ENCODE measurements around the gene LUC7L2. TPM values are rescaled to one million over a fixed set of nuclear protein-coding genes. Genes with fewer than 3 reads are reported as not detected.

Gene LUC7L2
- total RNA-seq, 1 experiment from 2014 or later = 74.2 TPM

GRCh38 chr7:139416405-139416804 is 56.7 kb downstream of the LUC7L2 start:
- intact Hi-C loops (cut with micrococcal nuclease; ENCODE audit: unreplicated experiment) = no loop called here
- ChIA-PET POLR2A (no interaction called here), CTCF (no interaction called here)
- Mint-ChIP-seq H3K27me3 (ENCODE audit: insufficient read depth, unreplicated experiment) (no peaks in the 10 kb centered on the region), H3K4me1 (ENCODE audit: low read depth, unreplicated experiment) (no peaks in the 10 kb centered on the region), H3K36me3 (ENCODE audit: insufficient read depth, unreplicated experiment) (peaks cover 84% of the 10 kb centered on the region), H3K4me3 (ENCODE audit: unreplicated experiment) (no peak overlapping the region), H3K27ac (ENCODE audit: unreplicated experiment) (no peak overlapping the region), H3K9me3 (ENCODE audit: unreplicated experiment) (no peaks in the 10 kb centered on the region)
- Histone ChIP-seq H3K9me3 (no peaks in the 10 kb centered on the region), H3K4me1 (no peaks in the 10 kb centered on the region), H3K36me3 (ENCODE audit: control insufficient read depth, insufficient read depth, low read length) (no peaks in the 10 kb centered on the region), H3K4me3 (ENCODE audit: low read depth, low read length) (no peak overlapping the region), H3K27me3 (replicated peaks; ENCODE audit: control insufficient read depth, insufficient read depth, low read length) (no peaks in the 10 kb centered on the region)
- no TSS peak for BruUV-seq (replicated peaks)
- TF ChIP-seq CTCF (IDR thresholded peaks at IDR 0.05; ENCODE audit: insufficient read depth in 1 of 2, low read depth in 1 of 2, low read length in 1 of 2, severe bottlenecking in 1 of 2, unreplicated experiment in 1 of 2) = no peak
- no peak for DNase-seq

GRCh38 chr7:139417478-139417877 is 57.8 kb downstream of the LUC7L2 start:
- Mint-ChIP-seq H3K4me1 (ENCODE audit: low read depth, unreplicated experiment) (peaks cover 4% of the 10 kb centered on the region), H3K9me3 (ENCODE audit: unreplicated experiment) (no peaks in the 10 kb centered on the region), H3K27me3 (ENCODE audit: insufficient read depth, unreplicated experiment) (no peaks in the 10 kb centered on the region), H3K36me3 (ENCODE audit: insufficient read depth, unreplicated experiment) (peaks cover 73% of the 10 kb centered on the region), H3K4me3 (ENCODE audit: unreplicated experiment) (no peak overlapping the region), H3K27ac (ENCODE audit: unreplicated experiment) (no peak overlapping the region)
- no peaks in the 10 kb centered on the region for H3K4me1 ChIP-seq
- intact Hi-C loops (cut with micrococcal nuclease; ENCODE audit: unreplicated experiment) = no loop called here
- no peaks in the 10 kb centered on the region for H3K9me3 ChIP-seq
- CTCF ChIA-PET = no interaction called here
- H3K4me3 ChIP-seq (ENCODE audit: low read depth, low read length) = no peak overlapping the region
- no peaks in the 10 kb centered on the region for H3K36me3 ChIP-seq (ENCODE audit: control insufficient read depth, insufficient read depth, low read length)
- no peak for DNase-seq
- POLR2A ChIA-PET = interaction anchor here (0.6 kb wide), 1 partner anchor 431 kb away, joined by 3 read pairs; no protein-coding TSS in a partner anchor
- no peak for TF ChIP-seq CTCF (IDR thresholded peaks at IDR 0.05; ENCODE audit: insufficient read depth in 1 of 2, low read depth in 1 of 2, low read length in 1 of 2, severe bottlenecking in 1 of 2, unreplicated experiment in 1 of 2)
- H3K27me3 ChIP-seq (replicated peaks; ENCODE audit: control insufficient read depth, insufficient read depth, low read length) = no peaks in the 10 kb centered on the region
- BruUV-seq (replicated peaks) = no TSS peak

DNA sequence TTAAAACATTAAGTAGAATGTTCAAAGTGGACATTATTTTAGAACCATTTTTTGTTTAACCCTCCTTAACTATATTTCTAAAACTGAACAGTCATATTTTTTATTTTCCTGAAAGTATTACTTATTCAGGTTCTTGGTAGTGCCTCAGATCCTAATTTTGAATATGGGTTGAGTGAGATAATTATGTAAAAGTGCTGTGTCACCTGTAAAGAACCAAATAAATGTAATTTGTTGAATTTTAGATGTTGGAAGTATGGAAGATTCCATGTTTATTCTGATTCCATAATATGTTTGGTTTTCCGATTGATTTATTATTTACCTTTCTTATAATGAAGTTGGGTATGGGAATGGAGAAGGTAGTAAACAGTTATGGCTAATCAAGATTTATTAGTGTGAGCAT is 61.4 kb downstream of the LUC7L2 start:
- intact Hi-C loops (cut with micrococcal nuclease; ENCODE audit: unreplicated experiment) = no loop called here
- no peak overlapping the region for H3K4me3 Mint-ChIP-seq (ENCODE audit: unreplicated experiment)
- no peak overlapping the region for H3K4me3 ChIP-seq (ENCODE audit: low read depth, low read length)
- peaks cover 4% of the 10 kb centered on the region for H3K4me1 Mint-ChIP-seq (ENCODE audit: low read depth, unreplicated experiment)
- H3K9me3 Mint-ChIP-seq (ENCODE audit: unreplicated experiment) = no peaks in the 10 kb centered on the region
- no peaks in the 10 kb centered on the region for H3K27me3 Mint-ChIP-seq (ENCODE audit: insufficient read depth, unreplicated experiment)
- H3K27ac Mint-ChIP-seq (ENCODE audit: unreplicated experiment) = no peak overlapping the region
- H3K9me3 ChIP-seq = no peaks in the 10 kb centered on the region
- H3K36me3 Mint-ChIP-seq (ENCODE audit: insufficient read depth, unreplicated experiment) = peaks cover 64% of the 10 kb centered on the region
- POLR2A ChIA-PET = no interaction called here
- no peaks in the 10 kb centered on the region for H3K4me1 ChIP-seq
- no peak for DNase-seq
- TF ChIP-seq CTCF (IDR thresholded peaks at IDR 0.05; ENCODE audit: insufficient read depth in 1 of 2, low read depth in 1 of 2, low read length in 1 of 2, severe bottlenecking in 1 of 2, unreplicated experiment in 1 of 2) = no peak
- no peaks in the 10 kb centered on the region for H3K27me3 ChIP-seq (replicated peaks; ENCODE audit: control insufficient read depth, insufficient read depth, low read length)
- no TSS peak for BruUV-seq (replicated peaks)
- H3K36me3 ChIP-seq (ENCODE audit: control insufficient read depth, insufficient read depth, low read length) = 0 out of 2 replicates have a peak, but pooled peaks cover 2% of the 10 kb centered on the region
- CTCF ChIA-PET = no interaction called here

Data from Caco-2 (cell line).